ENCODE measurements around the gene CFAP119. TPM values are rescaled to one million over a fixed set of nuclear protein-coding genes. Genes with fewer than 3 reads are reported as not detected.

CFAP119 gene
- polyA plus RNA-seq, 3 donors: 2.4 to 25.3 (median 3.5) TPM

- Mint-ChIP-seq H3K4me1 (peaks cover 2% of the 10 kb centered on the region), H3K27me3 (ENCODE audit: low read depth in 3 of 3) (peaks cover 0 to 2% (median 0%) of the 10 kb centered on the region in 3 donors), H3K4me3 (peak overlapping the region in 1 of 2 donors; percentile 50), H3K9me3 (no peaks in the 10 kb centered on the region), H3K27ac (peak overlapping the region in 1 of 7 donors; percentile 42), H3K36me3 (no peaks in the 10 kb centered on the region)
- Histone ChIP-seq H3K27me3 (ENCODE audit: control insufficient read depth in 2 of 2, insufficient read depth in 2 of 2, low read length in 2 of 2) (no peaks in the 10 kb centered on the region), H2AFZ (ENCODE audit: insufficient read depth, low read depth, low read length, poor library complexity, severe bottlenecking) (no peak overlapping the region), H3K79me2 (ENCODE audit: insufficient read depth, low read length) (no peaks in the 10 kb centered on the region), H3K4me3 (replicated peaks in 1 of 3; ENCODE audit: low read depth in 2 of 3, low read length in 3 of 3) (no peak overlapping the region), H3K36me3 (replicated peaks in 1 of 2; ENCODE audit: control insufficient read depth in 1 of 2, insufficient read depth in 2 of 2, low read length in 2 of 2) (no peaks in the 10 kb centered on the region), H3K4me2 (replicated peaks; ENCODE audit: extremely low read depth, low read length, poor library complexity, severe bottlenecking) (no peak overlapping the region), H3K27ac (ENCODE audit: low read depth in 1 of 2, low read length in 2 of 2) (no peak overlapping the region), H3K4me1 (ENCODE audit: control insufficient read depth in 1 of 2, insufficient read depth in 2 of 2, low read length in 2 of 2) (no peaks in the 10 kb centered on the region), H3K9ac (ENCODE audit: insufficient read depth, low read length, poor library complexity, severe bottlenecking) (no peak overlapping the region), H3K9me3 (replicated peaks in 1 of 2; ENCODE audit: control insufficient read depth in 1 of 2, insufficient read depth in 1 of 2, low read length in 2 of 2) (no peaks in the 10 kb centered on the region), H4K20me1 (ENCODE audit: insufficient read depth, low read length) (no peaks in the 10 kb centered on the region)
- intact Hi-C loops (cut with micrococcal nuclease): no loop called here
- no peak for TF ChIP-seq CTCF (IDR thresholded peaks at IDR 0.05)
- no peak for DNase-seq
- WGBS (ENCODE audit: insufficient coverage): 96% methylated on average over 4 of the region's 7 CpGs
Measured at GRCh38 chr16:30793508-30794069, 31.7 kb upstream of the CFAP119 start.

- intact Hi-C loops (cut with micrococcal nuclease): loop anchor here in 1 of 2 donors (2.0 kb wide), 1 partner anchor 19 kb away; no protein-coding TSS in a partner anchor
- TF ChIP-seq CTCF (IDR thresholded peaks at IDR 0.05): no peak
- 74% methylated on average over 7 of the region's 11 CpGs for WGBS (ENCODE audit: insufficient coverage)
- H3K79me2 ChIP-seq (ENCODE audit: insufficient read depth, low read length): peaks cover 24% of the 10 kb centered on the region
- peak overlapping the region; percentile 76 for H3K9ac ChIP-seq (ENCODE audit: insufficient read depth, low read length, poor library complexity, severe bottlenecking)
- peak overlapping the region; percentile 99 for H3K4me2 ChIP-seq (replicated peaks; ENCODE audit: extremely low read depth, low read length, poor library complexity, severe bottlenecking)
- peaks cover 11 to 18% of the 10 kb centered on the region in 2 donors for H3K36me3 Mint-ChIP-seq
- peaks cover 10 to 14% of the 10 kb centered on the region in 2 donors for H3K36me3 ChIP-seq (replicated peaks in 1 of 2; ENCODE audit: control insufficient read depth in 1 of 2, insufficient read depth in 2 of 2, low read length in 2 of 2)
- peak overlapping the region; percentile 98 for H2AFZ ChIP-seq (ENCODE audit: insufficient read depth, low read depth, low read length, poor library complexity, severe bottlenecking)
- H3K27me3 ChIP-seq (ENCODE audit: control insufficient read depth in 2 of 2, insufficient read depth in 2 of 2, low read length in 2 of 2): no peaks in the 10 kb centered on the region
- H3K4me3 ChIP-seq (replicated peaks in 1 of 3; ENCODE audit: low read depth in 2 of 3, low read length in 3 of 3): peak overlapping the region; percentile 94 to 99 (median 94)
- no peaks in the 10 kb centered on the region for H3K9me3 ChIP-seq (replicated peaks in 1 of 2; ENCODE audit: control insufficient read depth in 1 of 2, insufficient read depth in 1 of 2, low read length in 2 of 2)
- peak overlapping the region in 1 of 7 donors; percentile 2 for H3K27ac Mint-ChIP-seq
- peaks cover 0 to 8% (median 4%) of the 10 kb centered on the region in 3 donors for H3K27me3 Mint-ChIP-seq (ENCODE audit: low read depth in 3 of 3)
- H3K4me1 ChIP-seq (ENCODE audit: control insufficient read depth in 1 of 2, insufficient read depth in 2 of 2, low read length in 2 of 2): peaks cover 15 to 19% of the 10 kb centered on the region in 2 donors
- peaks cover 28% of the 10 kb centered on the region for H3K4me1 Mint-ChIP-seq
- H3K27ac ChIP-seq (ENCODE audit: low read depth in 1 of 2, low read length in 2 of 2): peak overlapping the region in 1 of 2 donors; percentile 67
- peak overlapping the region; percentile 91 to 92 for H3K4me3 Mint-ChIP-seq
- no peak for DNase-seq
- no peaks in the 10 kb centered on the region for H4K20me1 ChIP-seq (ENCODE audit: insufficient read depth, low read length)
- peaks cover 0 to 2% (median 0%) of the 10 kb centered on the region in 7 donors for H3K9me3 Mint-ChIP-seq
Measured at GRCh38 chr16:30787613-30788378, 25.9 kb upstream of the CFAP119 start.
